Fibroblast of mammary gland (primary cell): ENCODE data around the gene RAB7A.
"Not testable (repeated sequence)": the region's sequence is repeated elsewhere in the genome, so short reads cannot be mapped to it uniquely, and the experiment has no call there.

Experiments
- DNase-seq: peaks from one replicate; pipeline ENCODE4 v3.0.0-alpha.2; 2010; ENCODE audit warnings: low read depth
- H3K4me3 ChIP-seq: 2 replicates; pipeline ENCODE4 v1.5.1; 2011; ENCODE audit warnings: low read depth, mild to moderate bottlenecking, low read length, moderate library complexity; ENCODE audit not compliant: control insufficient read depth
- TF ChIP-seq, protein P1 (sequence below): conservative IDR thresholded peaks from 2 replicates; pipeline ENCODE4 v1.5.1; 2011; ENCODE audit warnings: low read depth, low read length, inconsistent platforms; ENCODE audit not compliant: control insufficient read depth, insufficient read depth

Gene RAB7A

DNA sequence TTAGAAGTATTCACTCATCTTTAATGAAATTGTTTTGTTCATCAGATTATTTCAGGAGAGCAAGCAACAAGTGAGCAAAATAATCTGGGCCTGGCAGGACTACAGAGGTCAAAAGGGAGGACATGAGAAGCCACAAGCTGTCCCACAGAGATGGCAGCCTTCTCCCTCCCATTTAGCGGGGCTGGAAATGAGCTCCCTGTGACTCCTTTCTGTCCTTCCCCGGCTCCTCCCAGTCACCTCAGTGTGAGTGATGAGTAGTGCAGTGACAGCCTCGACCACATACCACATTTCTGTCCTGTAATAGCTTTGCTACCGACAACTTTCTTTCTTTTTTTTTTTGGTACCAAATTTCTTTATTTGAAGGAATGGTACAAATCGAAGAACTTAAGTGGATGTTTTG, 38.0 kb downstream of the RAB7A start:
- TF ChIP-seq, protein P1, sequence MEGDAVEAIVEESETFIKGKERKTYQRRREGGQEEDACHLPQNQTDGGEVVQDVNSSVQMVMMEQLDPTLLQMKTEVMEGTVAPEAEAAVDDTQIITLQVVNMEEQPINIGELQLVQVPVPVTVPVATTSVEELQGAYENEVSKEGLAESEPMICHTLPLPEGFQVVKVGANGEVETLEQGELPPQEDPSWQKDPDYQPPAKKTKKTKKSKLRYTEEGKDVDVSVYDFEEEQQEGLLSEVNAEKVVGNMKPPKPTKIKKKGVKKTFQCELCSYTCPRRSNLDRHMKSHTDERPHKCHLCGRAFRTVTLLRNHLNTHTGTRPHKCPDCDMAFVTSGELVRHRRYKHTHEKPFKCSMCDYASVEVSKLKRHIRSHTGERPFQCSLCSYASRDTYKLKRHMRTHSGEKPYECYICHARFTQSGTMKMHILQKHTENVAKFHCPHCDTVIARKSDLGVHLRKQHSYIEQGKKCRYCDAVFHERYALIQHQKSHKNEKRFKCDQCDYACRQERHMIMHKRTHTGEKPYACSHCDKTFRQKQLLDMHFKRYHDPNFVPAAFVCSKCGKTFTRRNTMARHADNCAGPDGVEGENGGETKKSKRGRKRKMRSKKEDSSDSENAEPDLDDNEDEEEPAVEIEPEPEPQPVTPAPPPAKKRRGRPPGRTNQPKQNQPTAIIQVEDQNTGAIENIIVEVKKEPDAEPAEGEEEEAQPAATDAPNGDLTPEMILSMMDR: no peak
- no peak for DNase-seq
- no peak overlapping the region for H3K4me3 ChIP-seq

DNA sequence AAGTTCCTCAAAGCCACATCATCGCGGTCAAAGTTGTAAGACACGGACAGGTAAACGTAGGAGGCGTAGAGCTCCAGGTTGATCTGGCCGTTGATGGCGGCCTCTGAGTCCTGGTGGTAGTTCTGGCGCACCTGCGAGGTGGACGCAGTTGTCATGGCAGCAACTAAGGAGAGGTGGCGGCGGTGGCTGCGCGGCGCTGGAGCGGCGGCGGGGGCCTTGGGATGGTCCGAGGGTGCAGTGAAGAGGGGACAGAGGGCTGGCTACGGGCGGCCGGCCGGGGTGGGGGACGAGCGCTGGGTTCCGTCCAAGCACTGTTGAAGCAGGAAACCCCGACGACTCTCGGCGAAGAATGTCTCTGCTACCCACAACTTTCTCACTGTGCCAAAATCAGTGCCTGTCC, 38.9 kb downstream of the RAB7A start:
- TF ChIP-seq, protein P1: no peak
- H3K4me3 ChIP-seq: no peak overlapping the region
- no peak for DNase-seq

DNA sequence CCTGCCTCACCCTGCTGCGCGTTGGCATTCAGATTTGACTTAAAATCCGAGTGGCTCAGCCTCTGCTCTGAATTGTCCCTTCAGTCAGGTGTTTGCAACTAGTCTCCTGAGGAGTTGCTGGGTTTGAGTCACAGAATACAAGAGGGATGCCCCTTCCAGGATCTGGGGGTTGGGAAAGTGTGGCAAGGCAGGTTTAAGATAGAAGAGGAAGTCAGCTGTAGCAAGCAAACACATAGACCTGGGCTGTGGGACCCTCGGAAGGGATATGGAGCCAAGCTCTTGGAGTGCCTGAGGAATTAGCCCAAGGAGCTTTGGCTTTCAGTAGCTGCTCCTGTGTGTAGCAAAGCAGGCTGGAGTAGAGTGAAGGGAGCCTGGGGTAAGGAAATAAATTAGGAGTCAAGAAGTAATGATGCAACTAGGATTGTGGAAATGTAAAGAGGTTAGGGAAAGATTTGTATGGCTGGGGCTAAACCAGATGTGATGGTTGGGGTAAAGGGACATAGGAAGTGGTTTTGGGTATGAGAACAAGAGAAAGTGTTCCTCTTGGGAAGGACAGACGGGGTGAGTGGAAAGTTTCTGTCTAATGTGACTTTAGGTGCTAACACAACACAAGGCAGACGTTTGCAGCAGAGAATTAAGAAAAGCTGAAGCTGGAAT, 41.2 kb downstream of the RAB7A start:
- H3K4me3 ChIP-seq: no peak overlapping the region
- TF ChIP-seq, protein P1: no peak
- DNase-seq: no peak

DNA sequence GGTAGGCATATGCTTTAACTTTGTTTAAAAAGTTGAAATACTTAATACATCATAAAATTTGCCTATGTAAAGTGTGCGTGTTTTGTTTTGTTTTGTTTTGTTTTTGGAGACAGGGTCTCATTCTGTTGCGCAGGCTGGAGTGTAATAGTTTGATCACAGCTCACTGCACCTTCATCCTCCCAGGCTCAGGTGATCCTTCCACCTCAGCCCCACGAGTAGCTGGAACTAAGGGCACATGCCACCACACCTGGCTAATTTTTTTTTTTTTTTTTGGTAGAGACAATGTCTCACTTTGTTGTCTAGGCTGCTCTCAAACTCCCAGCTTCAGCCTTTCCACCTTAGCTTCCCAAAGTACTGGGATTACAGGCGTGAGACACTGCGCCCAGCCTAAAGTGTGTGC, 42.5 kb downstream of the RAB7A start:
- TF ChIP-seq, protein P1: no peak
- DNase-seq: no peak
- no peak overlapping the region for H3K4me3 ChIP-seq

DNA sequence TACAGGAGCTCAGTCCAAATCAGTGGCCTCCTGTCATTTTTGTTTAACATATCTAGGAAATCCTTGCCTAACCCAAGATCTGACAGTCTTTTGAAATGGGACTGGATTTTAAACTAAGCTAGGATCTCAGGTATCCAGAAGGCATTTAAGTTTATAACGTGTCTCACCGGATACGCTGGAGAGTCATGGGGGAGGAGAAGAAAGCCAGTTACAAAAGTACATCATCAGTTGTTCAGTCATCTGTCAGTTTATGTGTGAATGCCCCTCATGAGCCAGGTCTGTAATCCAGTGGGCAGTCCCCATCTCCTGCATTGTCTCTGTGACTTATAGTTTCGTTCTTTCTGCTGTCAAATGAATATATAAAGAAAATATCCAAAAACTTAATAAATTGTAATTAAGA, 44.4 kb downstream of the RAB7A start:
- H3K4me3 ChIP-seq: no peak overlapping the region
- TF ChIP-seq, protein P1: no peak
- no peak for DNase-seq

DNA sequence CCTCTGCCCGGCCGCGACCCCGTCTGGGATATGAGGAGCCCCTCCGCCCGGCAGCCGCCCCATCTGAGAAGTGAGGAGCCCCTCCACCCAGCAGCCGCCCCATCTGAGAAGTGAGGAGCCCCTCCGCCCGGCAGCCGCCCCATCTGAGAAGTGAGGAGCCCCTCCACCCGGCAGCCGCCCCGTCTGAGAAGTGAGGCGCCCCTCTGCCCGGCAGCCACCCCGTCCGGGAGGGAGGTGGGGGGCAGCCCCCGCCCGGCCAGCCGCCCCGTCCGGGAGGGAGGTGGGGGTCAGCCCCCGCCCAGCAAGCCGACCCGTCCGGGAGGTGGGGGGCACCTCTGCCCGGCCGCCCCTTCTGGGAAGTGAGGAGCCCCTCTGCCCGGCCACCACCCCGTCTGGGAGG, 47.2 kb downstream of the RAB7A start:
- H3K4me3 ChIP-seq, DNase-seq: not testable (repeated sequence)

DNA sequence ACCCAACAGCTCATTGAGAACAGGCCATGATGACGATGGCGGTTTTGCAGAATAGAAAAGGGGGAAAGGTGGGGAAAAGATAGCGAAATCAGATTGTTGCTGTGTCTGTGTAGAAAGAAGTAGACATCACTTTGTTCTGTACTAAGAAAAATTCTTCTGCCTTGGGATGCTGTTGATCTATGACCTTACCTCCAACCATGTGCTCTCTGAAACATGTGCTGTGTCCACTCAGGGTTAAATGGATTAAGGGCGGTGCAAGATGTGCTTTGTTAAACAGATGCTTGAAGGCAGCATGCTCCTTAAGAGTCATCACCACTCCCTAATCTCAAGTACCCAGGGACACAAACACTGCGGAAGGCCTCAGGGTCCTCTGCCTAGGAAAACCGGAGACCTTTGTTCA, 47.6 kb downstream of the RAB7A start:
- not testable (repeated sequence) for DNase-seq, H3K4me3 ChIP-seq

DNA sequence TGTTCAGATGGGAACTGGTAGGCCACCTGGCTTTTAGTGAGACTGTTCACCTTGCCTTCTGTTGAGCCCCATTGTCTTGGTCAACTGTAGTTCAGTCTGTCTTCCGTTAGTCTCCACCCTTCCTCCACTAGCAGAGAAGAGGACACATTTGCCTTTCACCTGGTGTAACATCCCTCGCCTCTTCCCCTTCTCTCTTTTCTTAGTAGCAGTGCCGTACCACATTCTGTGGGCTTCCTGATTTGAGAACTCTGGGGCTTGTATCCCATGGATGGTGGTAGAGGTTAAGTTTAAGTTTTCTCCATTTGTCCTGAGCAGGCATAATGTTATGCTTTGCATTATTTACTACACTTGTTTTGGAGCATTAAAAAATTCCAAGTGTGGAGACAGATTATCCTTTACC, 49.3 kb downstream of the RAB7A start:
- no peak overlapping the region for H3K4me3 ChIP-seq
- DNase-seq: no peak
- TF ChIP-seq, protein P1: no peak
